GM12878 (cell line): Measurements from ENCODE around the gene PIR. TPM values are rescaled to one million over a fixed set of nuclear protein-coding genes. Genes with fewer than 3 reads are reported as not detected.

ENCODE experiments used
- ATAC-seq: fragments of 200-7000 bp; cut with Tn5 transposase; 3 replicates; pipeline ENCODE4 v1.9.1; 2020; ENCODE audit warnings: mild to moderate bottlenecking, moderate library complexity
- BruUV-seq: library from RNA; stranded (reverse); fragments of 400-500 nt; replicated peaks from 2 replicates; lab custom pipeline; 2021; lab: Mats Ljungman, UMichigan
- CTCF ChIA-PET: fragments of 300-600 bp; sonication (Branson Sonifier 250); formaldehyde crosslinking; extraction: SDS; loops from one replicate; lab custom pipeline; 2021; ENCODE audit warnings: inconsistent platforms; lab: Yijun Ruan, JAX
- POLR2A ChIA-PET: fragments of 350-600 bp; formaldehyde crosslinking; extraction: SDS; loops from one replicate; lab custom pipeline; 2021; ENCODE audit warnings: inconsistent platforms; lab: Charles Lee
- RAD21 ChIA-PET: fragments of 300-600 bp; sonication (Branson Sonifier 250); formaldehyde crosslinking; loops from one replicate; lab custom pipeline; 2023; ENCODE audit warnings: antibody characterized with exemption; ENCODE audit not compliant: unreplicated experiment; lab: Charles Lee
- SMC1A ChIA-PET: fragments of 300-600 bp; sonication (Branson Sonifier 250); formaldehyde crosslinking; loops from one replicate; lab custom pipeline; 2023; ENCODE audit not compliant: unreplicated experiment, uncharacterized antibody; lab: Charles Lee
- DNase-seq: peaks from one replicate; pipeline ENCODE4 v3.0.0-alpha.2; 2011; ENCODE audit warnings: low read depth, low spot score
- FAIRE-seq: peaks from 3 replicates; lab custom pipeline; 2011; peaks lifted over from hg19 to GRCh38; lab: Jason Lieb, UNC
- H2AFZ ChIP-seq: 2 replicates; pipeline ENCODE4 v1.6.0; 2011; ENCODE audit warnings: low read depth, low read length, control low read depth; ENCODE audit not compliant: control insufficient read depth
- H3K27ac ChIP-seq: 2 replicates; pipeline ENCODE4 v1.5.1; 2011; ENCODE audit warnings: control low read depth; ENCODE audit not compliant: control insufficient read depth, insufficient read depth
- H3K27me3 ChIP-seq, 2 experiments: replicated peaks in 1 of 2; 2 replicates each; pipeline versions ENCODE4 v1.6.0 to v1.6.1; 2011; ENCODE audit warnings: low read length in 1 of 2; ENCODE audit not compliant: control insufficient read depth in 2 of 2, insufficient read depth in 2 of 2
- H3K36me3 ChIP-seq, 2 experiments: 2 replicates each; pipeline ENCODE4 v1.5.1; 2011; ENCODE audit warnings: low read length in 1 of 2; ENCODE audit not compliant: control insufficient read depth in 2 of 2, insufficient read depth in 2 of 2
- H3K4me1 ChIP-seq: 2 replicates; pipeline ENCODE4 v1.6.1; 2011; ENCODE audit warnings: mild to moderate bottlenecking, low read length, moderate library complexity, mixed read lengths; ENCODE audit not compliant: control insufficient read depth, insufficient read depth
- H3K4me2 ChIP-seq: 2 replicates; pipeline ENCODE4 v1.6.0; 2011; ENCODE audit warnings: control low read depth; ENCODE audit not compliant: control insufficient read depth, insufficient read depth
- H3K4me3 ChIP-seq: fragments of 200-600 bp; sonication (generic); 2 replicates; pipeline ENCODE4 v1.5.1; 2016
- H3K79me2 ChIP-seq: 2 replicates; pipeline ENCODE4 v1.6.0; 2011; ENCODE audit warnings: low read length; ENCODE audit not compliant: control insufficient read depth, insufficient read depth
- H3K9ac ChIP-seq: 2 replicates; pipeline ENCODE4 v1.8.0; 2011; ENCODE audit warnings: low read length, control low read depth, mixed read lengths; ENCODE audit not compliant: control insufficient read depth, insufficient read depth
- H3K9me3 ChIP-seq: replicated peaks from 3 replicates; pipeline ENCODE4 v1.5.1; 2011; ENCODE audit warnings: mild to moderate bottlenecking, low read length; ENCODE audit not compliant: control insufficient read depth, insufficient read depth
- H4K20me1 ChIP-seq: 2 replicates; pipeline ENCODE4 v1.6.0; 2011; ENCODE audit not compliant: control insufficient read depth, insufficient read depth
- CHD4 ChIP-seq: fragments of 200-600 bp; sonication (generic); IDR thresholded peaks from 2 replicates; pipeline ENCODE4 v1.6.1; 2016; ENCODE audit warnings: mild to moderate bottlenecking
- EP300 ChIP-seq, 2 experiments: fragments of 150-350 bp in 1 of 2; IDR thresholded peaks; 2 replicates each; pipeline ENCODE4 v1.6.1; 2011 to 2012; ENCODE audit warnings: low read depth in 2 of 2, low read length in 2 of 2, borderline replicate concordance in 1 of 2, improper control_type of control experiment in 1 of 2, inconsistent platforms in 1 of 2; ENCODE audit not compliant: control insufficient read depth in 1 of 2
- HCFC1 ChIP-seq: fragments of 150-350 bp; IDR thresholded peaks from 2 replicates; pipeline ENCODE4 v1.6.1; 2014; ENCODE audit warnings: low read length
- MTA2 ChIP-seq: fragments of 450-650 bp; IDR thresholded peaks from 2 replicates; pipeline ENCODE4 v1.6.1; 2016; ENCODE audit warnings: low read depth, mild to moderate bottlenecking, moderate library complexity
- MYB ChIP-seq: fragments of 150-350 bp; IDR thresholded peaks from 2 replicates; pipeline ENCODE4 v1.6.1; 2014; ENCODE audit warnings: mild to moderate bottlenecking, low read depth, low read length, borderline replicate concordance
- RAD21 ChIP-seq: IDR thresholded peaks from 2 replicates; pipeline ENCODE4 v1.6.1; 2011; ENCODE audit warnings: mild to moderate bottlenecking, low read depth, low read length, moderate library complexity; ENCODE audit not compliant: insufficient read depth
- TAF1 ChIP-seq: IDR thresholded peaks from 2 replicates; pipeline ENCODE4 v1.6.1; 2011; ENCODE audit warnings: mild to moderate bottlenecking, low read depth, low read length, borderline replicate concordance
- TARDBP ChIP-seq: IDR thresholded peaks from 2 replicates; pipeline ENCODE4 v1.6.1; 2016; ENCODE audit warnings: borderline replicate concordance
- TBL1XR1 ChIP-seq: IDR thresholded peaks from 2 replicates; pipeline ENCODE4 v1.6.1; 2012; ENCODE audit warnings: low read depth, low read length, improper control_type of control experiment
- USF2 ChIP-seq: IDR thresholded peaks from 2 replicates; pipeline ENCODE4 v1.6.1; 2011; ENCODE audit warnings: low read depth, low read length, improper control_type of control experiment, borderline replicate concordance
- in situ Hi-C: fragments of 300-500 bp; cut with MboI; formaldehyde crosslinking; loops from 9 replicates; pipeline ENCODE4 v1.14.3; 2018; ENCODE audit warnings: mixed read lengths
- intact Hi-C: fragments of 100-400 bp; cut with micrococcal nuclease; formaldehyde crosslinking; loops from one replicate; pipeline ENCODE4 v1.14.2; 2022; ENCODE audit not compliant: unreplicated experiment
- polyA plus RNA-seq, 11 experiments: library from polyadenylated mRNA; depleted of rRNA in 4 of 11; unstranded in 6 of 11; stranded (reverse) in 5 of 11; fragments of >200 nt; fragmentation: Nextera tagmentation in 4 of 11; fragmentation: Illumina TruSeq in 1 of 11; extraction: Ambion mirVana in 4 of 11; extraction: Trizol in 1 of 11; gene quantifications; 1 replicate in 1 of 11; 2 replicates in 10 of 11; pipeline versions ENCODE4 v1.2.1 to v1.2.3, GENCODE V29; 2011 to 2016; ENCODE audit warnings: inconsistent platforms in 2 of 11, missing spikeins in 2 of 11, low read depth in 1 of 11
- total RNA-seq, 4 experiments: library from RNA; depleted of rRNA in 3 of 4; stranded (reverse); fragments of >200 nt in 3 of 4; fragmentation: Illumina TruSeq in 1 of 4; extraction: Trizol in 1 of 4; gene quantifications; 2 replicates each; pipeline versions ENCODE4 v1.2.1 to v1.2.3, GENCODE V29; 2013 to 2021

The PIR gene
- total and polyA plus RNA-seq, 10 of the 15 experiments (the other 5 are each of a cell fraction or from before 2014, with no cell fraction given), result 3.8 to 16.5 (median 7.3) TPM

GRCh38 chrX:15529165-15529564 is 36.0 kb upstream of the PIR start:
- in situ Hi-C loops, result no loop called here
- Histone ChIP-seq H3K27ac (no peak overlapping the region), H3K27me3 (no peaks in the 10 kb centered on the region), H3K36me3 (no peaks in the 10 kb centered on the region), H3K9ac (no peak overlapping the region), H3K4me1 (no peaks in the 10 kb centered on the region), H3K79me2 (no peaks in the 10 kb centered on the region), H3K4me3 (no peak overlapping the region), H3K9me3 (no peaks in the 10 kb centered on the region), H4K20me1 (no peaks in the 10 kb centered on the region), H3K4me2 (no peak overlapping the region), H2AFZ (no peak overlapping the region)
- DNase-seq (no peak), ATAC-seq (no peak), FAIRE-seq (no peak)
- SMC1A ChIA-PET, result interaction anchor here (1.0 kb wide), 1 partner anchor 10 kb away, joined by 3 read pairs; no protein-coding TSS in a partner anchor
- RAD21 ChIA-PET, result no interaction called here
- CTCF ChIA-PET, result interaction anchor here (0.9 kb wide), 1 partner anchor 58 kb away, joined by 3 read pairs; no protein-coding TSS in a partner anchor
- intact Hi-C loops, result no loop called here
- POLR2A ChIA-PET, result no interaction called here
- TF ChIP-seq TARDBP (no peak), EP300 (IDR thresholded peaks at IDR 0.05; ENCODE audit: borderline replicate concordance in 1 of 2, control insufficient read depth in 1 of 2, low read depth in 2 of 2, low read length in 2 of 2) (no peak), HCFC1 (no peak), TBL1XR1 (no peak), CHD4 (no peak), USF2 (no peak), MYB (no peak), TAF1 (no peak), MTA2 (no peak), RAD21 (no peak)
- BruUV-seq, result no TSS peak
